ENCODE data around the gene PNLIPRP2. TPM values are rescaled to one million over a fixed set of nuclear protein-coding genes. Genes with fewer than 3 reads are reported as not detected.

PNLIPRP2 gene
- not detected in 2 replicates for total RNA-seq

DNA sequence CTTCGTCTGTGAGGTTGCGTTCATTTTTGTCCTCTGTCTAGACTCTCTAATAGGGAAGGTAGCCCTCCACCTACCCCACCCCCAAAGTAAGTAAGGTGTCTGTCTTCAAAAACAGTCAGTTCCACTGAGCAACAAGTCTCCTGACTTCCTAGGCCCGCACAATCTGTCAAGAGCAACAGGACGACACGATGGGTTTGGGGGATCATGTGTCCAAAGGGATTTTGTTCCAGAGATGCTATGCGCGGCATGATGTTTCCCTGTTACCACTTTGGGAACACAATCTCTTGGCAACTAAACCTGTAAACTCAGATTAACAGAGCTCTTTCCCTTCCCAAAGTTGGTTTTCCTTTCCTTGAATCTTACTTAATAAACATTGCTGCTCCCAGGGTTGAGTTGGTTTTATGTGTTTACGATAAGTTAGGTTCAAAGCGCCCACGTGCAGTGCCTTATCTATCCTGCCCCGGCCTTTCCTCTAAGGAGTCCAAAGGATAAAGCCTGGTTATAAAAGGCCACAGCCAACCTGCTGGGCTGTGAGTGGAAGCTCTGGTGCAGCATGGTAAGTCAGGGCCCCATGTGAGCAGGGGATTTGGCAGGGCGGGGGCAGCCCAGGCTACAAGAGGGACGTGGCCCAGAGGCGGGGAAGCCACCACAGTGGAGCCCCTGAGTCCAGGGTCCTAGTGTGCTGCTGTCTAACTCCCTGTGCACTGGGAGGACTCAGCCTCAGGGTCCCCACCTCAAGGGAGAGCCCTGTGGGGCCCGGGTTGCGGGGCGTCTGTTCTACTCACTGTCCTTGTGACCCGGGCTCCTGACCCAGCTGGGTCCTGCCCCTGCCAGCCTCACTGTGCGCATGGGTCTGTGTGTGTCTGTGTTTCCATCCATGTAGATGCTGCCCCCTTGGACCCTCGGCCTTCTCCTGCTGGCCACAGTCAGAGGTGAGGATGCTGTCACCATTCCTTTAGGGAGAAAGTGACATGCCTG lies at the start of gene PNLIPRP2:
Gene PNLIPRP2, plus strand, starts transcription at position 531 of the 978 bp plus-strand sequence.
- H3K27ac Mint-ChIP-seq: no peak within 1 kb of the TSS
- no peaks in the 10 kb centered on the region for H3K27me3 Mint-ChIP-seq
- no peaks in the 10 kb centered on the region for H3K36me3 Mint-ChIP-seq (ENCODE audit: low read depth)
- intact Hi-C loops (cut with micrococcal nuclease): no loop called here
- DNase-seq: no peak
- no peak within 1 kb of the TSS for H3K4me3 Mint-ChIP-seq
- no peaks in the 10 kb centered on the region for H3K4me1 Mint-ChIP-seq
- H3K9me3 Mint-ChIP-seq: no peaks in the 10 kb centered on the region

DNA sequence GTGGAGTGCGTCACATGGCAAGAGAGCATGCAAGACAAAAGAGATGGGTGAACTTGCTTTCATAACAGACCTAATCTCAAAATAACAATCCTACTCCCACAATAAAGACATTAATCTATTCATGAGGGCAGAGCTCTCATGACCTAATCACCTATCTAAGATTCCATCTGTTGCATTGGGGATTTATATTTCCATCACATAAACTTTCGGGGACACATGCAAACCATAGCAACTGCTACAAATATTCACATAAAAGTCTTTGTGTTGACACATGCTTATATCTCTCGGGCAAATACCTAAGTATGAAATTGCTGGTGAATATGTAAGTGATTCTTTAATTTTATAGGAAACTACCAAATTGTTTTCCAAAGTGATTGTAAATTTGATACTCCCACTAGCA lies 46.0 kb upstream of the PNLIPRP2 start:
- Mint-ChIP-seq H3K36me3 (ENCODE audit: low read depth) (no peaks in the 10 kb centered on the region), H3K27ac (no peak overlapping the region), H3K4me3 (no peak overlapping the region), H3K9me3 (no peaks in the 10 kb centered on the region), H3K4me1 (no peaks in the 10 kb centered on the region), H3K27me3 (no peaks in the 10 kb centered on the region)
- DNase-seq: no peak
- intact Hi-C loops (cut with micrococcal nuclease): no loop called here

DNA sequence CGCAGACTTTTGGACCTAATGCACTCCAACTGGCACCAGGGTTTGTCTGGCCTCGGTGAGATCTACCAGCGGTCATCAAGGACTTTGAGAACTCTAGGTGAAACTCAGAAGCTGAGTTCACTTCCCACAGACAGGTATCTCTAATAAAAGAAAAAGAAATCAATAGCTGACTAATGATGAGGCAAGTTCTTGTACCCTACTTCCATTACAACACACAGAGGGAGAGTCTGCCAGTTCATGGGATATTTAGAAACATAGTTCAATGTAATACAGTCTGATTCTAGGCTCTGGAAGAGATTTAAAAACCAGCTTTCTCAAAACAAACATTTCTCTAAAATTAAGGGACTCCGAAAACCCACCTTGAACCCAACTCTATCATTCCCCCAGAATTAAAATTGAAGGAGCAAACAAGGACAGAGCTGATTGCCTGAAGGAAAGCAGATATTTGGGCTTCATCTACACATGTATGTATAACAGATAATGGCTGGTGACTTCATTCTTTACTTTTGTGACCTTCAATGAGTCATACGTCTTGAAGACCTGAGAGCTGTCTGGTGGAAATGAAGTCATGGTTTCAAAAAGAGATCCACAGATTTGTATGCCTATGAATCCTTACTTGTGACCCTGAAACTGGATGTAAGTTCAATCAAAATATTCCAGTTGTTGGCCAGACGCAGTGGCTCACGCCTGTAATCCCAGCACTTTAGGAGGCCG lies 32.7 kb upstream of the PNLIPRP2 start:
- Mint-ChIP-seq H3K4me3 (no peak overlapping the region), H3K36me3 (ENCODE audit: low read depth) (no peaks in the 10 kb centered on the region), H3K4me1 (no peaks in the 10 kb centered on the region), H3K9me3 (no peaks in the 10 kb centered on the region), H3K27me3 (no peaks in the 10 kb centered on the region), H3K27ac (no peak overlapping the region)
- intact Hi-C loops (cut with micrococcal nuclease): no loop called here
- no peak for DNase-seq

DNA sequence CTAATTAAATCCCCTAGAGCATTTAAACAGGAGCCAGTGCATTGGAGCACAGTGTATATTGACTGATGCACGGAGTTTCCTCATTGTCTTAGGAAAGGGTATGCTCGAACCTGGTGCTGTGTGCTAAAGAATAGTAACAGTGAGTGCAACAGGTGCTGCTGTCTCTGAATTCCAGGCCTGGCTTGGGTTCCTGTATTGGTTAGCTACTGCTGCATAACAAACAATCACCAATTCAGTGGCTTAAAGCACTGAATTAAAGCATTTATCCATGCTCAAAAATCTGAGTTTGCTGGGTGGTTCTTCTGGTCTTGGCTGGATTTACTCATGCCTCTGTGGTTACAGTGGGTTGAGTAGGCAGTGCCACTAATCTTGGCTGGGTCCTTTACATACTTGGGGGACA lies 31.8 kb upstream of the PNLIPRP2 start:
- H3K36me3 Mint-ChIP-seq (ENCODE audit: low read depth): no peaks in the 10 kb centered on the region
- intact Hi-C loops (cut with micrococcal nuclease): no loop called here
- no peak overlapping the region for H3K4me3 Mint-ChIP-seq
- no peak overlapping the region for H3K27ac Mint-ChIP-seq
- DNase-seq: no peak
- H3K9me3 Mint-ChIP-seq: no peaks in the 10 kb centered on the region
- no peaks in the 10 kb centered on the region for H3K4me1 Mint-ChIP-seq
- H3K27me3 Mint-ChIP-seq: no peaks in the 10 kb centered on the region

DNA sequence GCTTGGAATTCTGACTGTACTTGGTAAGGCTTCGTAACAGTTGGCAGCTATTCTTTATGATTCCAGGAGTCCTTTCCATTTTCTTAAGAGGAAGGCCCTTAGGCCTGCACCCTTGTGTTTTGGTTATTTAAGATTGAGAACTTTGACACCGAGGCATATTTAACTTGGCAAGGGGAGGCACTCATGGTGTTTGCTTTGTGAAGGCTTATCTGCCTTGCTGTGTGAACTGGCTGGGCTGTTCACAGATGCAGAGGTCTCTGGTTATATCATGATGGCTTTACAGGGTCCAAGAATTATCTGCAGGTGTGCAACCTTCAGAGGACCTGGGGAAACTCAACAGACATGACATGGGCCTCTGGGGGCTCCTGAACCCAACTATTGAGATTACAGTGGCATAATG lies 30.8 kb upstream of the PNLIPRP2 start:
- intact Hi-C loops (cut with micrococcal nuclease): no loop called here
- Mint-ChIP-seq H3K36me3 (ENCODE audit: low read depth) (no peaks in the 10 kb centered on the region), H3K4me3 (no peak overlapping the region), H3K27ac (no peak overlapping the region), H3K4me1 (no peaks in the 10 kb centered on the region), H3K27me3 (no peaks in the 10 kb centered on the region), H3K9me3 (no peaks in the 10 kb centered on the region)
- no peak for DNase-seq

DNA sequence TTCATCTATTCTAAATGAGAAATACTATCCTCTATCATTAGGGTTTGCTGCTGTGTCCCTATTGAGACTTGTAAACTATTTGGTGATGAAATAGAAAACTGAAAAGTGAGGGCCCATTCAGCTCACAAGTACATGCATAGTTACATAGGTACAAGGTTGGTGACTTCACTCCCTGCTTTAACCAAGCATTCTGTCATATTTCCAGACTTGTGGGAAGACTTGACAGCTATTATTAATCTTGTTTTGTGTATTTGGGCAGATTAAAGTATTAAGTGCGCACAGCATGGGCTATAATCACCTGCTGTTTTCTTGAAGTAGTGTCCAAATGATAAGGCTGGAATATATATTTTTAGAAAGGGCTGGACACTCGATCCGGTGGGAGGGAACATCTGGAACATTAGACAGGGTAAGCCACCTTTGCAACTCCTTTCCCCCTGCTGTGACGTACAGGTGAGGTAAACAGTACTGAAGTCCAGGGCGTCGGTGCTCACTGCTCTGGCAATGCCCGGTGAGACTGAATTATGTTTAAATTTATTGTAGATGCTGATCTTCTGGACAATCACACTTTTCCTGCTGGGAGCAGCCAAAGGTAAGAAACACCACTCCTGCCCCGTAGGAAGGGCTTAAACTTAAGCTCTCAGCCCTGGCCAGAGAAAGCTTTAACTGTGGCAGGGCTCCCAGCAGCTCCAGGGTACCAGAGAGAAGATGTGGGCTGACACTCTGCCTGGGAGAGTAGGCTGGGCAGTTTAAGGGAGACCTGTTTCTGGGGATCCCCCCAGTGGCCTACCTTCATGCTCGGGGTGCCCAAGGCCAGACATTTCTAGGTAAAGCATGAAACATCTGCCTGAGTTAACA lies 29.9 kb upstream of the PNLIPRP2 start, which contains the start of gene PNLIPRP1:
Gene PNLIPRP1, plus strand, starts transcription at position 370 of the 855 bp plus-strand sequence. Its CDS starts 171 bp downstream, at position 541.
- Mint-ChIP-seq H3K4me3 (no peak within 1 kb of the TSS), H3K27me3 (no peaks in the 10 kb centered on the region)

DNA sequence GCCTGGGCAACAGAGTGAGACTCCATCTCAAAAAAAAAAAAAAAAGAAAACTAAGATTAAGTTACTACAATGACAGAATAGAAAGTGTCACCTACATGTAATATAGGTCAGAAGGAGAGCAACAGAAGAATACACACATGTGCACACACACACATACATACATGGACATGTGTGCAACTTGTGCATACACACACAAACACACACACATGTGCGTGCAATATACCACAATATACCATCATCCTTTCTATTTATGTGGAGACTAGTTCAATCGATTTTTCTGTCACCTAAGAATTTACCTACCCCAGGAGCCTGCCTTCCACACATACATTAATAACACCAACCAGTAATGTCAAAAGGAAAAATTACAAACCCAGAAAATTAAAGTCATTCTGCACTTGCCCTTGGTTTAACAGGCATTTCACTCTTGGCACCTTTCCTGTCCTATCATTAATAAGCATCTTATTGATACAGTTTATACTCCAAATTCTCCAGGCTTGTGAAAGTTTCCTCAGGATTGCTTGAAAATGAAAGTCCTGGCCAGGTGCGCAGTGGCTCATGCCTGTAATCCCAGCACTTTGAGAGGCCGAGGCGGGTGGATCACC lies 27.5 kb upstream of the PNLIPRP2 start:
- Mint-ChIP-seq H3K27me3 (no peaks in the 10 kb centered on the region), H3K36me3 (ENCODE audit: low read depth) (no peaks in the 10 kb centered on the region)

More for the DNA sequence above, 29.9 kb upstream of the PNLIPRP2 start, which contains the start of gene PNLIPRP1:
- no peak for DNase-seq
- intact Hi-C loops (cut with micrococcal nuclease): no loop called here
- Mint-ChIP-seq H3K9me3 (no peaks in the 10 kb centered on the region), H3K36me3 (ENCODE audit: low read depth) (no peaks in the 10 kb centered on the region), H3K4me1 (no peaks in the 10 kb centered on the region), H3K27ac (no peak within 1 kb of the TSS)

DNA sequence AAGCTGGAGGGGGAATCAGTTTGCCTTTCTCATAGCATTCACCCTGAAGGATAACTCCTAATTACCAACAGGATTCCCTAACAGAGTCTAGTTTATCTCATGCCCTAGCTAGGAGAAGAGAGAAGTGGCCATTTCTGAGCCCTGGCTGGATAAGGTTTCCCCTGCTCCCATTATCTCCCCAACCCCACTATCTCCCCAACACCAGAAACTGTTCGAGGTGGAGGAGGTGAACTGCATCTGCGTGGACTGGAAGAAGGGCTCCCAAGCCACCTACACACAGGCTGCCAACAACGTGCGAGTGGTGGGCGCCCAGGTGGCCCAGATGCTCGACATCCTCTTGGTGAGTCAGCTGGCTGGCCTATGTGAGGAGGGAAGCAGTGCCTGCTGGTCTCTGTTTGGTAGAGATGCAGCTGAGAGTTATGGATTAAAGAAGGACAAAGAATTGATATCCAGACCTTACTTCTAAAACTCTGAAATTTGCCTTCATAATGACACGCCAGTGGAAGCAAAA lies 26.2 kb upstream of the PNLIPRP2 start:
- Mint-ChIP-seq H3K27me3 (no peaks in the 10 kb centered on the region), H3K36me3 (ENCODE audit: low read depth) (no peaks in the 10 kb centered on the region), H3K27ac (no peak overlapping the region), H3K4me1 (no peaks in the 10 kb centered on the region), H3K4me3 (no peak overlapping the region), H3K9me3 (no peaks in the 10 kb centered on the region)
- no peak for DNase-seq
- intact Hi-C loops (cut with micrococcal nuclease): no loop called here

More for the DNA sequence above, 27.5 kb upstream of the PNLIPRP2 start:
- intact Hi-C loops (cut with micrococcal nuclease): no loop called here
- Mint-ChIP-seq H3K4me1 (no peaks in the 10 kb centered on the region), H3K27ac (no peak overlapping the region), H3K9me3 (no peaks in the 10 kb centered on the region), H3K4me3 (no peak overlapping the region)
- no peak for DNase-seq

DNA sequence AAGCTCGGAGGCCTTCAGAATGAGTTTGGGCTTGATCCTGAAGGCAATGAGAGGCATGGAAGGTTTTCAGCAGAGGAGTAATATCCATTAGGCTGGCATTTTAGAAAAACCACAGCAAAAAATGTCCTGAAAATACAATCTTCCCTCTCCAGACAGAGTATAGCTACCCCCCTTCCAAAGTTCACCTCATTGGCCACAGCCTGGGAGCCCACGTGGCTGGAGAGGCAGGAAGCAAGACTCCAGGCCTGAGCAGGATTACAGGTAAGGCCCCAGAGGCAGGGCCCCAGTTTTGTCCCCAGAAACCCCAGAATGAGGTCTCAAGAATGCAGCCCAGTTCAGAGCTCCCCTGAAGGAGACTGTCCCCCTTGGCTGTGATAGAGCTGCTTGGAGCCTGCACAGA lies 24.7 kb upstream of the PNLIPRP2 start:
- Mint-ChIP-seq H3K4me1 (no peaks in the 10 kb centered on the region), H3K36me3 (ENCODE audit: low read depth) (no peaks in the 10 kb centered on the region), H3K27ac (no peak overlapping the region), H3K9me3 (no peaks in the 10 kb centered on the region), H3K4me3 (no peak overlapping the region), H3K27me3 (no peaks in the 10 kb centered on the region)
- intact Hi-C loops (cut with micrococcal nuclease): no loop called here
- no peak for DNase-seq

DNA sequence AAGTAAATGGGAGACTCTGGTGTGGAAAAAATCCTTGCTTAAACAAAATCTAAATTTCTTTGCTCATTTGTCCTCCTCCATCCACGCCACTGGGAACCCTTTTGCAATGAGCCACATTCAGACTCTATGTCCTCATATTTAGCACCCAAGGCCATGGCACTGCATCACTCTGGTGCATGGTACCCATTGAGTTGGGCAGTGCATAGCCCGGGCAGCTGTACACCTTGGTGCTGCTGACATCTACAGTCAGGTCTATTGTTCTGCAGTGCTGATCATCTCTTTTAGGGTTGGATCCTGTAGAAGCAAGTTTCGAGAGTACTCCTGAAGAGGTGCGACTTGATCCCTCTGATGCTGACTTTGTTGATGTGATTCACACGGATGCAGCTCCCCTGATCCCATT lies 23.2 kb upstream of the PNLIPRP2 start:
- no peak overlapping the region for H3K27ac Mint-ChIP-seq
- no peaks in the 10 kb centered on the region for H3K4me1 Mint-ChIP-seq
- H3K4me3 Mint-ChIP-seq: no peak overlapping the region
- no peaks in the 10 kb centered on the region for H3K36me3 Mint-ChIP-seq (ENCODE audit: low read depth)
- H3K9me3 Mint-ChIP-seq: no peaks in the 10 kb centered on the region
- H3K27me3 Mint-ChIP-seq: no peaks in the 10 kb centered on the region
- intact Hi-C loops (cut with micrococcal nuclease): no loop called here
- no peak for DNase-seq

DNA sequence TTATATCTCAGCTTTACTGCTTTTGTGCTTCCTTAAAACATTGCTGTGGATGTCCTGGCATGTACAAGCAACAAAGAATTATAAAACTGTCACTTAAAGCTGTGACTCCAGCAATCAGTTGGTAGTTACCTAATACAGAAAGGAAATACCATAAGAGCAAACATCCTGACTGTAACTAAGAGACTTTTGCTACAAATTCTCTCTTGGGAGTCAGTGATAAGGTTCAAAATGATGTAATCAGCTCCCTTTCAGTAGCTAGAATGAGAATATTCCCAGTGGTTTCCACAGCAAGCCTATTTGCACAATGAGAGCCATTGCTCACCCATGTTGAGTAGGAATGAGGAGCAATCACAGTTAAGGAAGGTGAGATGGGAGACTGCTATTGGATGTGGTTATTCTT lies 22.4 kb upstream of the PNLIPRP2 start:
- Mint-ChIP-seq H3K27ac (no peak overlapping the region), H3K4me3 (no peak overlapping the region), H3K4me1 (no peaks in the 10 kb centered on the region), H3K27me3 (no peaks in the 10 kb centered on the region), H3K36me3 (ENCODE audit: low read depth) (no peaks in the 10 kb centered on the region), H3K9me3 (no peaks in the 10 kb centered on the region)
- DNase-seq: no peak
- intact Hi-C loops (cut with micrococcal nuclease): no loop called here

DNA sequence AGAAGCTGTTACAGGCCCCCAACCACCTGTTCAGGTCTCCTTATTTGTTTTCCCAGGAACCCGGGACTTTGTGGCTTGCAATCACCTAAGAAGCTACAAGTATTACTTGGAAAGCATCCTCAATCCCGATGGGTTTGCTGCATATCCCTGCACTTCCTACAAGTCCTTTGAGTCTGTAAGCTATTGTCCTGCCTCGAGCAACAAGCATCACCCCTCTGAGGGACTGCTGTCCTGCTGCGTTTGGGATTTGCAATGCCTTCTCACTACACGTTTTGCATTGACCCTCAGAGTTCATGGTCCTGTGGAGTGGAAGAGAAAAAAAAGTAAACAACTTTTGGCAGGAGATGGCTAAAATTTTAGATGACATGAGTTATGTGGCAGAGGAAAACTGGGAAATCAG lies 20.8 kb upstream of the PNLIPRP2 start:
- no peaks in the 10 kb centered on the region for H3K27me3 Mint-ChIP-seq
- no peak overlapping the region for H3K4me3 Mint-ChIP-seq
- no peaks in the 10 kb centered on the region for H3K9me3 Mint-ChIP-seq
- H3K36me3 Mint-ChIP-seq (ENCODE audit: low read depth): no peaks in the 10 kb centered on the region
- H3K4me1 Mint-ChIP-seq: no peaks in the 10 kb centered on the region
- intact Hi-C loops (cut with micrococcal nuclease): no loop called here
- DNase-seq: no peak
- H3K27ac Mint-ChIP-seq: no peak overlapping the region
